Mucosa of descending colon (tissue), 3 donors: ENCODE results near the gene NUP188. TPM values are rescaled to one million over a fixed set of nuclear protein-coding genes. Genes with fewer than 3 reads are reported as not detected.

ENCODE experiments used
- ATAC-seq: fragments of 200-7000 bp; cut with Tn5 transposase; one replicate; pipeline ENCODE4 v1.9.1; 2020; ENCODE audit warnings: mild to moderate bottlenecking, moderate library complexity
- DNase-seq, 3 donors: peaks; one replicate each; pipeline ENCODE4 v3.0.0-alpha.2; 2020
- H3K36me3 ChIP-seq: fragments of 200-600 bp; one replicate; pipeline ENCODE4 v1.8.0; 2021; ENCODE audit warnings: low read depth, mild to moderate bottlenecking
- H3K4me1 ChIP-seq: fragments of 200-600 bp; one replicate; pipeline ENCODE4 v1.8.0; 2021; ENCODE audit warnings: low read depth, mild to moderate bottlenecking
- H3K4me3 ChIP-seq: fragments of 200-600 bp; one replicate; pipeline ENCODE4 v1.8.0; 2021; ENCODE audit warnings: mild to moderate bottlenecking
- H3K9me3 ChIP-seq: fragments of 200-600 bp; one replicate; pipeline ENCODE4 v1.8.0; 2021; ENCODE audit warnings: mild to moderate bottlenecking
- CTCF ChIP-seq: fragments of 200-600 bp; IDR thresholded peaks from one replicate; pipeline ENCODE4 v1.8.0; 2022; ENCODE audit warnings: antibody characterized with exemption, mild to moderate bottlenecking
- intact Hi-C, 2 donors: fragments of 100-400 bp; cut with DNase I in 1 of 2; cut with micrococcal nuclease in 1 of 2; formaldehyde crosslinking; loops; one replicate each; pipeline versions ENCODE4 v1.11.0 to v1.11.1; 2022; cut with DNase I, micrococcal nuclease
- total RNA-seq, 3 donors: library from RNA; stranded (reverse); fragmentation: NEBNext Ultra II Directional in 2 of 3; extraction: Animal tissue kit (Norgen Biotek cat#: 25700) in 2 of 3; gene quantifications; one replicate each; pipeline versions ENCODE4 v1.2.1 to v1.2.4, GENCODE V29; 2021 to 2023
- donor health status: DM: no; HTN: no; CAD: no; lungs with moderate emphysema.
- donor health status: DM: no; HTN: no; CAD: no.
- donor health status: DM: no; HTN: yes; CAD: no.

NUP188 gene
- total RNA-seq, 3 donors from 2014 or later = 24.4 to 36.7 (median 30.4) TPM

- intact Hi-C loops = no loop called here
- H3K36me3 ChIP-seq = peaks cover 7% of the 10 kb centered on the region
- H3K4me3 ChIP-seq = no peak overlapping the region
- no peak for TF ChIP-seq CTCF
- no peaks in the 10 kb centered on the region for H3K9me3 ChIP-seq
- H3K4me1 ChIP-seq = peaks cover 14% of the 10 kb centered on the region
- DNase-seq = no peak
- no peak for ATAC-seq
Observed at GRCh38 chr9:128906741-128907140, 40.8 kb upstream of the NUP188 start.

- ATAC-seq (no peak), DNase-seq (no peak)
- no peak overlapping the region for H3K4me3 ChIP-seq
- no peaks in the 10 kb centered on the region for H3K9me3 ChIP-seq
- peaks cover 7% of the 10 kb centered on the region for H3K36me3 ChIP-seq
- peaks cover 3% of the 10 kb centered on the region for H3K4me1 ChIP-seq
- intact Hi-C loops = no loop called here
- TF ChIP-seq CTCF = no peak
Observed at GRCh38 chr9:128908372-128908771, 39.1 kb upstream of the NUP188 start.

DNA sequence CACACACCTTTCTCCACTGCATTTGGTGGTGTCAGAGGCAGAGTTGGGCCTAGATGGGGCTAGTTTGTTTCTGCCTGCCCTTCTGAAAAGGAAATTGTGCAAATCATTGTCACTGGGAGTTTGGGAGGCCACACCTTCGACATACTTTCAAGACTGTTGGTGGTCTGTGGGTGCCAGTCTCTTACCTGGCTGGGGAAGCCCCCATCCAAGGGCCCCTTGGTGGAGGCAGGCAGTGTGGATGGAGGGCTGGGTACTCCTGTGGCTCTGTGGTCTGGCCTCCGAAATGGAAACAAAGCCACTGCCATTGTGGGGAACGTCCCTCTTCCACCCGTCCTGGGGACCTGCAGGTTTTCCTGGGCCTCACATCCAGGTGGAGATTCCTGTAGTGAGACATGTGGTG is 37.6 kb upstream of the NUP188 start:
- no peak overlapping the region for H3K4me3 ChIP-seq
- H3K9me3 ChIP-seq = no peaks in the 10 kb centered on the region
- no peak for DNase-seq
- ATAC-seq = no peak
- peaks cover 6% of the 10 kb centered on the region for H3K4me1 ChIP-seq
- H3K36me3 ChIP-seq = peaks cover 7% of the 10 kb centered on the region
- no peak for TF ChIP-seq CTCF
- intact Hi-C loops = no loop called here

DNA sequence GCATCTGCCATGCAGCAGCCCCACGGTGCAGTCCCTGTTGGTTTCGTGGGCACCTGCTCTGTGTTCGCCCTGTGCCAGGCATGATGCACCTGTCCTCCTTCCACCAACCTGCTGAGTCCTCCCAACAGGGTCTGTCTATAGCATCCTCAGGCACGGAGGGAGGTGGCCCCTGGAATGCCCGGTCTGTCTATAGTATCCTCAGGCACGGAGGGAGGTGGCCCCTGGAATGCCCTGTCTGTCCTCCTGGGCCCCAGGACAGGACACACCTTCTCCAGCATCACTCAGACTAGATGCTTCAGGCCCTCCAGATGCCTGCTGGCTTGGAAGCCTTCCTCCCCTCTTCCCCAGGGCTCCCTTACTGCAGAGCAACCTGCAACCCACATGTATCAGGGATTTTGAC is 36.6 kb upstream of the NUP188 start:
- intact Hi-C loops = no loop called here
- H3K36me3 ChIP-seq = peaks cover 7% of the 10 kb centered on the region
- H3K4me1 ChIP-seq = peaks cover 6% of the 10 kb centered on the region
- DNase-seq (no peak), ATAC-seq (no peak)
- H3K4me3 ChIP-seq = no peak overlapping the region
- H3K9me3 ChIP-seq = no peaks in the 10 kb centered on the region
- no peak for TF ChIP-seq CTCF

DNA sequence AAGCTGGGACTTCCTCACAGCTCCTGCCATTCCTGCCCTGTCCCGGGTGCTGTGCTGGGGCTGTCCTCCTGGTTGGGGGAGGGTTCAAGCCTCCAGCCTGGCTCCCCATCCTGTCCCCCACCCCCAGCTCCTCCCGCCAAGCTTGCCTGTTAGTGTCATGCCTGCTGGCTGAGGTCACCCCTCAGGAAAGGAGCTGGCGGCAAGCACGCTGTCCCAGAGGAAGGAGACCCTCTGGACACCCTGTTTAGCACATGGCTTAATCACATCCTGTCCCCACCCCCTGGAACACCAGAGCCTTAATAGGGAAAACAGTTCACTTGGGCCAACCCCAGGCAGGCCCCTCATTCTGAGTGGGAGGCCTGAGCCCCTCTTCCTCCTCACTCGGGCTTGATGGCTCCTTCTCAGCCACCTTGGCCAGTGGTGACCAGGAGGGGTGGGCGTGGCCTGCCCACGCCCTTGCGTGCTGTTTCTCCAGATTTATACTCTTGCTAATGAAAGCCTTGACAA is 35.9 kb upstream of the NUP188 start:
- H3K4me1 ChIP-seq = peaks cover 12% of the 10 kb centered on the region
- DNase-seq = peak in 2 of 3 donors; percentile 19 to 39
- no peak for TF ChIP-seq CTCF
- H3K4me3 ChIP-seq = no peak overlapping the region
- intact Hi-C loops = no loop called here
- H3K9me3 ChIP-seq = no peaks in the 10 kb centered on the region
- ATAC-seq = peak; percentile 27
- H3K36me3 ChIP-seq = peaks cover 7% of the 10 kb centered on the region
